ENCODE results near the gene NAA60. TPM values are rescaled to one million over a fixed set of nuclear protein-coding genes. Genes with fewer than 3 reads are reported as not detected.

NAA60 gene
- total and polyA plus RNA-seq, 4 donors, result 11.3 to 41.3 (median 25.6) TPM

DNA sequence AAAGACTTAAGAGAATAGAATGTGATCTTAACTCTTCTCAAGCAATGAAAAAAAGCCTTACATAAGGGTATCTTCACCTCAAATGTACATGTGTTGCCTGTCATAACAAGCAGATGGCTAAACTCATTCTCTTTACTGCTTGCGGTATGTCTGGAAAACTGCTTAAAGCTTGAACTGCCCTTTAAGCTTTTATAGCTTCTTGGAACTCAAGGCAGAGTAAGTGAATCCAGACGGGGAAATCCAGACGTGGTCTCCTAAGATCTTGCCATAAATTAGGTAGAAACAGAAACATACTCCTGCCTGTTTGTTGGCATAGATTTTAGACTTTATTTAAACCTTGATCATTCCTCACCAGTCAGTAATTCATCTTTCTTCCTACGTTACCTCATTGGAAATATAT lies 76.9 kb downstream of the NAA60 start:
- TF ChIP-seq FOXA2 (IDR thresholded peaks at IDR 0.05) (no peak), RAD21 (IDR thresholded peaks at IDR 0.05) (no peak), RXRA (IDR thresholded peaks at IDR 0.05) (no peak), JUND (IDR thresholded peaks at IDR 0.05) (no peak), YY1 (IDR thresholded peaks at IDR 0.05) (no peak), GABPA (IDR thresholded peaks at IDR 0.05 in 1 of 2, conservative IDR thresholded peaks at IDR 0.05 in 1 of 2) (no peak), SP1 (IDR thresholded peaks at IDR 0.05) (no peak), EGR1 (IDR thresholded peaks at IDR 0.05; ENCODE audit: low read depth in 2 of 2) (no peak)
- TF ChIP-seq, protein P1, sequence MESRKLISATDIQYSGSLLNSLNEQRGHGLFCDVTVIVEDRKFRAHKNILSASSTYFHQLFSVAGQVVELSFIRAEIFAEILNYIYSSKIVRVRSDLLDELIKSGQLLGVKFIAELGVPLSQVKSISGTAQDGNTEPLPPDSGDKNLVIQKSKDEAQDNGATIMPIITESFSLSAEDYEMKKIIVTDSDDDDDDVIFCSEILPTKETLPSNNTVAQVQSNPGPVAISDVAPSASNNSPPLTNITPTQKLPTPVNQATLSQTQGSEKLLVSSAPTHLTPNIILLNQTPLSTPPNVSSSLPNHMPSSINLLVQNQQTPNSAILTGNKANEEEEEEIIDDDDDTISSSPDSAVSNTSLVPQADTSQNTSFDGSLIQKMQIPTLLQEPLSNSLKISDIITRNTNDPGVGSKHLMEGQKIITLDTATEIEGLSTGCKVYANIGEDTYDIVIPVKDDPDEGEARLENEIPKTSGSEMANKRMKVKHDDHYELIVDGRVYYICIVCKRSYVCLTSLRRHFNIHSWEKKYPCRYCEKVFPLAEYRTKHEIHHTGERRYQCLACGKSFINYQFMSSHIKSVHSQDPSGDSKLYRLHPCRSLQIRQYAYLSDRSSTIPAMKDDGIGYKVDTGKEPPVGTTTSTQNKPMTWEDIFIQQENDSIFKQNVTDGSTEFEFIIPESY (IDR thresholded peaks at IDR 0.05), result no peak
- TF ChIP-seq, protein P2, sequence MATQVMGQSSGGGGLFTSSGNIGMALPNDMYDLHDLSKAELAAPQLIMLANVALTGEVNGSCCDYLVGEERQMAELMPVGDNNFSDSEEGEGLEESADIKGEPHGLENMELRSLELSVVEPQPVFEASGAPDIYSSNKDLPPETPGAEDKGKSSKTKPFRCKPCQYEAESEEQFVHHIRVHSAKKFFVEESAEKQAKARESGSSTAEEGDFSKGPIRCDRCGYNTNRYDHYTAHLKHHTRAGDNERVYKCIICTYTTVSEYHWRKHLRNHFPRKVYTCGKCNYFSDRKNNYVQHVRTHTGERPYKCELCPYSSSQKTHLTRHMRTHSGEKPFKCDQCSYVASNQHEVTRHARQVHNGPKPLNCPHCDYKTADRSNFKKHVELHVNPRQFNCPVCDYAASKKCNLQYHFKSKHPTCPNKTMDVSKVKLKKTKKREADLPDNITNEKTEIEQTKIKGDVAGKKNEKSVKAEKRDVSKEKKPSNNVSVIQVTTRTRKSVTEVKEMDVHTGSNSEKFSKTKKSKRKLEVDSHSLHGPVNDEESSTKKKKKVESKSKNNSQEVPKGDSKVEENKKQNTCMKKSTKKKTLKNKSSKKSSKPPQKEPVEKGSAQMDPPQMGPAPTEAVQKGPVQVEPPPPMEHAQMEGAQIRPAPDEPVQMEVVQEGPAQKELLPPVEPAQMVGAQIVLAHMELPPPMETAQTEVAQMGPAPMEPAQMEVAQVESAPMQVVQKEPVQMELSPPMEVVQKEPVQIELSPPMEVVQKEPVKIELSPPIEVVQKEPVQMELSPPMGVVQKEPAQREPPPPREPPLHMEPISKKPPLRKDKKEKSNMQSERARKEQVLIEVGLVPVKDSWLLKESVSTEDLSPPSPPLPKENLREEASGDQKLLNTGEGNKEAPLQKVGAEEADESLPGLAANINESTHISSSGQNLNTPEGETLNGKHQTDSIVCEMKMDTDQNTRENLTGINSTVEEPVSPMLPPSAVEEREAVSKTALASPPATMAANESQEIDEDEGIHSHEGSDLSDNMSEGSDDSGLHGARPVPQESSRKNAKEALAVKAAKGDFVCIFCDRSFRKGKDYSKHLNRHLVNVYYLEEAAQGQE (IDR thresholded peaks at IDR 0.05), result no peak
- TF ChIP-seq, protein P3, sequence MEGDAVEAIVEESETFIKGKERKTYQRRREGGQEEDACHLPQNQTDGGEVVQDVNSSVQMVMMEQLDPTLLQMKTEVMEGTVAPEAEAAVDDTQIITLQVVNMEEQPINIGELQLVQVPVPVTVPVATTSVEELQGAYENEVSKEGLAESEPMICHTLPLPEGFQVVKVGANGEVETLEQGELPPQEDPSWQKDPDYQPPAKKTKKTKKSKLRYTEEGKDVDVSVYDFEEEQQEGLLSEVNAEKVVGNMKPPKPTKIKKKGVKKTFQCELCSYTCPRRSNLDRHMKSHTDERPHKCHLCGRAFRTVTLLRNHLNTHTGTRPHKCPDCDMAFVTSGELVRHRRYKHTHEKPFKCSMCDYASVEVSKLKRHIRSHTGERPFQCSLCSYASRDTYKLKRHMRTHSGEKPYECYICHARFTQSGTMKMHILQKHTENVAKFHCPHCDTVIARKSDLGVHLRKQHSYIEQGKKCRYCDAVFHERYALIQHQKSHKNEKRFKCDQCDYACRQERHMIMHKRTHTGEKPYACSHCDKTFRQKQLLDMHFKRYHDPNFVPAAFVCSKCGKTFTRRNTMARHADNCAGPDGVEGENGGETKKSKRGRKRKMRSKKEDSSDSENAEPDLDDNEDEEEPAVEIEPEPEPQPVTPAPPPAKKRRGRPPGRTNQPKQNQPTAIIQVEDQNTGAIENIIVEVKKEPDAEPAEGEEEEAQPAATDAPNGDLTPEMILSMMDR (IDR thresholded peaks at IDR 0.05; ENCODE audit: low read depth, low read length, missing input control), result no peak
- TF ChIP-seq, protein P4, sequence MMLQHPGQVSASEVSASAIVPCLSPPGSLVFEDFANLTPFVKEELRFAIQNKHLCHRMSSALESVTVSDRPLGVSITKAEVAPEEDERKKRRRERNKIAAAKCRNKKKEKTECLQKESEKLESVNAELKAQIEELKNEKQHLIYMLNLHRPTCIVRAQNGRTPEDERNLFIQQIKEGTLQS (IDR thresholded peaks at IDR 0.05), result no peak
- peaks cover 0 to 4% (median 0%) of the 10 kb centered on the region in 4 donors for H3K4me1 ChIP-seq (ENCODE audit: control insufficient read depth in 4 of 4, insufficient read depth in 4 of 4, low read length in 3 of 4)
- no peak for DNase-seq (ENCODE audit: low spot score)
- H3K36me3 ChIP-seq (ENCODE audit: control insufficient read depth in 4 of 4, insufficient read depth in 3 of 4, low read depth in 1 of 4, low read length in 3 of 4), result peaks cover 4 to 36% (median 13%) of the 10 kb centered on the region in 4 donors
- no peak overlapping the region for H3K9ac ChIP-seq (ENCODE audit: low read depth in 1 of 2, low read length in 2 of 2)
- H3K27me3 ChIP-seq (ENCODE audit: control insufficient read depth in 4 of 4, insufficient read depth in 4 of 4, low read length in 3 of 4), result no peaks in the 10 kb centered on the region
- no peak overlapping the region for H3K27ac ChIP-seq (ENCODE audit: low read depth in 1 of 2, low read length in 2 of 2)
- WGBS, result 95% methylated on average over 4 of the region's 4 CpGs
- H3K9me3 ChIP-seq (ENCODE audit: control insufficient read depth in 4 of 4, low read length in 3 of 4), result no peaks in the 10 kb centered on the region
- no peak overlapping the region for H3K4me3 ChIP-seq (ENCODE audit: low read depth in 1 of 3, low read length in 3 of 3)

DNA sequence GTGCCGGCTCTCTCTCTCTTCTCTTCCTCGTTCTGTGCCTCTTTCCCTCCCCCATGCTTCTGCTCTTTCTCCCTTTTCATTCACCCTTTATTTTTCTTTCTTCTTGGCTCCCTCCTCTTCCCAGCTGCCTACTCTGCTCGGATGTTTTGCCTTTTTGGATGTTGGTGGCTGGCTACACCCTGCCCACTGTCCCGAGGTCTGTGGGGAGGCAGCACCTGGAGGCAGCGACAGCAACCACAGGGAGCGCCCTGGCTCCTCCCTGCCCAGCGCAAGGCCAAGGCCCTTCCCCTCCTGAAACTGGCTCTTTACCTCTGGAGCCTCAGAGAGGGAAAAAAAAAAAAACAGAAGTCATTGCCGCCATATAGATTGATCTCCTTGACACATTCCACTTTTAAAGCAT lies 77.4 kb downstream of the NAA60 start:
- H3K27me3 ChIP-seq (ENCODE audit: control insufficient read depth in 4 of 4, insufficient read depth in 4 of 4, low read length in 3 of 4), result no peaks in the 10 kb centered on the region
- H3K4me3 ChIP-seq (ENCODE audit: low read depth in 1 of 3, low read length in 3 of 3), result no peak overlapping the region
- no peak overlapping the region for H3K9ac ChIP-seq (ENCODE audit: low read depth in 1 of 2, low read length in 2 of 2)
- no peak overlapping the region for H3K27ac ChIP-seq (ENCODE audit: low read depth in 1 of 2, low read length in 2 of 2)
- H3K4me1 ChIP-seq (ENCODE audit: control insufficient read depth in 4 of 4, insufficient read depth in 4 of 4, low read length in 3 of 4), result peaks cover 0 to 4% (median 0%) of the 10 kb centered on the region in 4 donors
- DNase-seq (ENCODE audit: low spot score), result no peak
- H3K9me3 ChIP-seq (ENCODE audit: control insufficient read depth in 4 of 4, low read length in 3 of 4), result no peaks in the 10 kb centered on the region
- peaks cover 4 to 35% (median 11%) of the 10 kb centered on the region in 4 donors for H3K36me3 ChIP-seq (ENCODE audit: control insufficient read depth in 4 of 4, insufficient read depth in 3 of 4, low read depth in 1 of 4, low read length in 3 of 4)
- WGBS, result 88% methylated on average over 8 of the region's 8 CpGs
- TF ChIP-seq TAF1 (conservative IDR thresholded peaks at IDR 0.05) (no peak), FOXA1 (IDR thresholded peaks at IDR 0.05) (no peak), YY1 (IDR thresholded peaks at IDR 0.05) (no peak), SP1 (IDR thresholded peaks at IDR 0.05) (no peak), RAD21 (IDR thresholded peaks at IDR 0.05) (no peak), HNF4A (conservative IDR thresholded peaks at IDR 0.05) (no peak), EGR1 (IDR thresholded peaks at IDR 0.05; ENCODE audit: low read depth in 2 of 2) (no peak), RXRA (IDR thresholded peaks at IDR 0.05) (no peak), NR2F2 (IDR thresholded peaks at IDR 0.05) (no peak), HNF4G (IDR thresholded peaks at IDR 0.05) (no peak)
- TF ChIP-seq, protein P1 (IDR thresholded peaks at IDR 0.05), result no peak
- TF ChIP-seq, protein P5, sequence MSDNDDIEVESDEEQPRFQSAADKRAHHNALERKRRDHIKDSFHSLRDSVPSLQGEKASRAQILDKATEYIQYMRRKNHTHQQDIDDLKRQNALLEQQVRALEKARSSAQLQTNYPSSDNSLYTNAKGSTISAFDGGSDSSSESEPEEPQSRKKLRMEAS (IDR thresholded peaks at IDR 0.05), result no peak
- TF ChIP-seq, protein P2 (IDR thresholded peaks at IDR 0.05), result no peak
- TF ChIP-seq, protein P4 (IDR thresholded peaks at IDR 0.05), result no peak

Data from liver (tissue), 9 donors.